ENCODE measurements around the gene SNTG2.

The SNTG2 gene

DNA sequence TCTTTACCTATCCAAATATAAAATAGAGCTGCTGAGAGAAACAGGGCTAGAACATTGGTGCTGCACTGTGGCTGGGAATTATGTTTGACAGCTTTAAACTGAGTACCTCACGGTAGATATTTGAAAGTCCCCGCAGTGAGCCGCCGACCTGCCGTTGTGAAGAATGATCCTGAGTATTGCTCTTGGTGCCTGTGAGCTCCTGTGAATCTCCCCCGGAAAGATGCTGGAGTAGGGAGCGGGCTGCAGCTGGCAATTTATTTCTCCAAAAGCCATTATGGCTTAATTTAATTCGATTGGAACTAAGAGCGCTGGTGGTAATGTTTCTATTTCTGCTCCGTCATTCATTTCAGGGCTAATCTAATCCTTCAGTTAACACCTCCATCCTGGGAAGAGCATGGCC is 333.2 kb downstream of the SNTG2 start:
- no peak for DNase-seq (ENCODE audit: low read depth, low spot score)
- TF ChIP-seq POLR2AphosphoS5 (IDR thresholded peaks at IDR 0.05; ENCODE audit: borderline replicate concordance, low read depth, low read length) (no peak), FOXP2 (optimal IDR thresholded peaks at IDR 0.05; ENCODE audit: control extremely low read depth, extremely low read length, insufficient read depth) (no peak), EZH2 (IDR thresholded peaks at IDR 0.05) (no peak)
- H3K4me3 ChIP-seq: no peak overlapping the region
- no peak overlapping the region for H3K27ac ChIP-seq
- H3K9ac ChIP-seq (ENCODE audit: insufficient read length): no peak overlapping the region
- H3K9me3 ChIP-seq (ENCODE audit: low read depth, low read length): no peaks in the 10 kb centered on the region
- no peaks in the 10 kb centered on the region for H3K36me3 ChIP-seq (ENCODE audit: insufficient read depth, low read length)

GRCh38 chr2:1286929-1287328 is 336.3 kb downstream of the SNTG2 start:
- DNase-seq (ENCODE audit: low read depth, low spot score): no peak

DNA sequence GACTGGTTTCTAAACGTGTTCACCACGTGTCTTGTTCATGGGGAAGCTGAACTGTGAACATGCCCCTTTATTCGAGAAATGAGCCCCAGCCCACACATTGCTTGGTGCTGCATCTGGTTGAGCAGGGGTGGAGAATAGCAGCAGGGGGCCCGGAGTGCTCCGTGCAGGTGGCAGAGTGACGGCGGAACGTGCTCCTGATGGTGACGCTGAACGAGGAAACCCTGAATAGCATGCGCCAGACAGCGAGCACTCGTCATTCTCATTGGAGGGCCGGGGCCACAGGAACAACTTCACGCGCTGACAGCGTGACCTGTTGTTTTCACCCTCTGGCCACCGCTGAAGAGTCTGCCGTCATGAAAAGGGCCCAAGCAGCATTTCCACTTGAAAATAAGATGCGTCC is 336.8 kb downstream of the SNTG2 start:
- no peak for TF ChIP-seq EZH2 (IDR thresholded peaks at IDR 0.05)
- TF ChIP-seq POLR2AphosphoS5 (IDR thresholded peaks at IDR 0.05; ENCODE audit: borderline replicate concordance, low read depth, low read length): no peak
- no peak overlapping the region for H3K27ac ChIP-seq
- DNase-seq (ENCODE audit: low read depth, low spot score): no peak
- no peak overlapping the region for H3K9ac ChIP-seq (ENCODE audit: insufficient read length)
- H3K4me3 ChIP-seq: no peak overlapping the region
- H3K36me3 ChIP-seq (ENCODE audit: insufficient read depth, low read length): no peaks in the 10 kb centered on the region
- H3K9me3 ChIP-seq (ENCODE audit: low read depth, low read length): no peaks in the 10 kb centered on the region

More at GRCh38 chr2:1286929-1287328, 336.3 kb downstream of the SNTG2 start:
- no peaks in the 10 kb centered on the region for H3K36me3 ChIP-seq (ENCODE audit: insufficient read depth, low read length)
- no peak overlapping the region for H3K9ac ChIP-seq (ENCODE audit: insufficient read length)
- TF ChIP-seq FOXP2 (optimal IDR thresholded peaks at IDR 0.05; ENCODE audit: control extremely low read depth, extremely low read length, insufficient read depth): no peak
- TF ChIP-seq EZH2 (IDR thresholded peaks at IDR 0.05): no peak
- TF ChIP-seq POLR2AphosphoS5 (IDR thresholded peaks at IDR 0.05; ENCODE audit: borderline replicate concordance, low read depth, low read length): no peak
- no peak overlapping the region for H3K4me3 ChIP-seq
- H3K27ac ChIP-seq: no peak overlapping the region
- H3K9me3 ChIP-seq (ENCODE audit: low read depth, low read length): no peaks in the 10 kb centered on the region

DNA sequence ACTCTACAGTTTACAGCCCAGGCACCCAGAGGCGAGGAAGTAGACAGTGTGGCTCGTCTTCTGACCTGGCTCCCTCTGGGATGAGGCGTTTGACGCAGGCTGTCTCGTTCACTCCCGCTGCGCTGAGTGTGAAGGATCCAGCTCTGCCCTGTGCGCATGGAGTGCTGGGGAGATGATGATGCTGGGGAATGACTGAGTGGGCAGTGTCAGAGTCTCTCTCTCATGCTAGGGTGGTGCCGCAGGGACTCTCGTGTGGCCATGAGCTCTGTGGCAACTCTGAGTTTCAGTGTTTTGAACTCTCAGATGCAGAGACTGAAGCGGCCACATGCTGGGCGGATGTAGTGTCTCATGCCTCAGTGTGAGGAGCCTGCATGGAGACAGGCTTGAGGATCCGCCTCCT is 344.3 kb downstream of the SNTG2 start:
- Histone ChIP-seq H3K36me3 (ENCODE audit: insufficient read depth, low read length) (no peaks in the 10 kb centered on the region), H3K4me3 (no peak overlapping the region), H3K27ac (no peak overlapping the region), H3K9me3 (ENCODE audit: low read depth, low read length) (no peaks in the 10 kb centered on the region), H3K9ac (ENCODE audit: insufficient read length) (no peak overlapping the region)
- TF ChIP-seq POLR2AphosphoS5 (IDR thresholded peaks at IDR 0.05; ENCODE audit: borderline replicate concordance, low read depth, low read length): no peak
- no peak for TF ChIP-seq EZH2 (IDR thresholded peaks at IDR 0.05)
- no peak for TF ChIP-seq FOXP2 (optimal IDR thresholded peaks at IDR 0.05; ENCODE audit: control extremely low read depth, extremely low read length, insufficient read depth)
- no peak for DNase-seq (ENCODE audit: low read depth, low spot score)

DNA sequence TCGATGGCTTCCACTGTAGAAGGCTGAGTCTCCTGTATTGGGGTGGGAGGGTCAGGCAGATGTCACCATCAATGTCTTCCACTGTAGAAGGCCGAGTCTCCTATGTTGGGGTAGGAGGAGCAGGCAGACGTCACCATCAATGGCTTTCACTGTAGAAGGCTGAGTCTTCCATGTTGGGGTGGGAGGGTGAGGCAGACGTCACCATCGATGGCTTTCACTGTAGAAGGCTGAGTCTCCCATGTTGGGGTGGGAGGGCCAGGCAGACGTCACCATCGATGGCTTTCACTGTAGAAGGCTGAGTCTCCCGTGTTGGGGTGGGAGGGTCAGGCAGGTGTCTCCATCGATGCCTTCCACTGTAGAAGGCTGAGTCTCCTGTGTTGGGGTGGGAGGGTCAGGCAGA is 345.1 kb downstream of the SNTG2 start:
- no peaks in the 10 kb centered on the region for H3K9me3 ChIP-seq (ENCODE audit: low read depth, low read length)
- TF ChIP-seq POLR2AphosphoS5 (IDR thresholded peaks at IDR 0.05; ENCODE audit: borderline replicate concordance, low read depth, low read length): no peak
- TF ChIP-seq EZH2 (IDR thresholded peaks at IDR 0.05): no peak
- TF ChIP-seq FOXP2 (optimal IDR thresholded peaks at IDR 0.05; ENCODE audit: control extremely low read depth, extremely low read length, insufficient read depth): no peak
- H3K36me3 ChIP-seq (ENCODE audit: insufficient read depth, low read length): no peaks in the 10 kb centered on the region
- no peak for DNase-seq (ENCODE audit: low read depth, low spot score)
- H3K4me3 ChIP-seq: no peak overlapping the region
- no peak overlapping the region for H3K9ac ChIP-seq (ENCODE audit: insufficient read length)
- H3K27ac ChIP-seq: no peak overlapping the region

GRCh38 chr2:1297372-1298159 is 346.9 kb downstream of the SNTG2 start:
- Histone ChIP-seq H3K36me3 (ENCODE audit: insufficient read depth, low read length) (no peaks in the 10 kb centered on the region), H3K27ac (no peak overlapping the region), H3K4me3 (no peak overlapping the region), H3K9me3 (ENCODE audit: low read depth, low read length) (no peaks in the 10 kb centered on the region), H3K9ac (ENCODE audit: insufficient read length) (no peak overlapping the region)
- no peak for DNase-seq (ENCODE audit: low read depth, low spot score)
- no peak for TF ChIP-seq FOXP2 (optimal IDR thresholded peaks at IDR 0.05; ENCODE audit: control extremely low read depth, extremely low read length, insufficient read depth)
- no peak for TF ChIP-seq POLR2AphosphoS5 (IDR thresholded peaks at IDR 0.05; ENCODE audit: borderline replicate concordance, low read depth, low read length)
- TF ChIP-seq EZH2 (IDR thresholded peaks at IDR 0.05): no peak

DNA sequence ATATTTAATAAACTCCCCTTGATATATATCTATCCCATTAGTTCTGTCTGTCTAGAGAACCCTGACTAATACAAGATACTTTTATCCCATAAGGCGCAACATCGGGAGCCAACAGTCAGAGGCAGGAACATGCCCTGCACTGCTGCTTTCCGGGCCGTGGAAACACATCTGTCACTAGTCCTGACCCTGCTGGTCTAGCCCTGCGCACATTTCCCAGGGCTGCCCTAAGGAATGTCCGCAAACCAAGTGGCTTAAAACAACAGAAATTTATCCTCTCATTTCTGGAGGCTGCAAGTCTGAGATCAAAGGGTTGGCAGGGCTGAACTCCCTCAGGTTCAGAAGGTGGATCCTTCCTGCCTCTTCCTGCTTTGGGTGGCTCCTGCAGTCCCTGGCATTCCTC is 348.4 kb downstream of the SNTG2 start:
- Histone ChIP-seq H3K27ac (no peak overlapping the region), H3K9me3 (ENCODE audit: low read depth, low read length) (no peaks in the 10 kb centered on the region), H3K36me3 (ENCODE audit: insufficient read depth, low read length) (no peaks in the 10 kb centered on the region), H3K9ac (ENCODE audit: insufficient read length) (no peak overlapping the region), H3K4me3 (no peak overlapping the region)
- TF ChIP-seq POLR2AphosphoS5 (IDR thresholded peaks at IDR 0.05; ENCODE audit: borderline replicate concordance, low read depth, low read length): no peak
- TF ChIP-seq FOXP2 (optimal IDR thresholded peaks at IDR 0.05; ENCODE audit: control extremely low read depth, extremely low read length, insufficient read depth): no peak
- no peak for TF ChIP-seq EZH2 (IDR thresholded peaks at IDR 0.05)
- DNase-seq (ENCODE audit: low read depth, low spot score): no peak

DNA sequence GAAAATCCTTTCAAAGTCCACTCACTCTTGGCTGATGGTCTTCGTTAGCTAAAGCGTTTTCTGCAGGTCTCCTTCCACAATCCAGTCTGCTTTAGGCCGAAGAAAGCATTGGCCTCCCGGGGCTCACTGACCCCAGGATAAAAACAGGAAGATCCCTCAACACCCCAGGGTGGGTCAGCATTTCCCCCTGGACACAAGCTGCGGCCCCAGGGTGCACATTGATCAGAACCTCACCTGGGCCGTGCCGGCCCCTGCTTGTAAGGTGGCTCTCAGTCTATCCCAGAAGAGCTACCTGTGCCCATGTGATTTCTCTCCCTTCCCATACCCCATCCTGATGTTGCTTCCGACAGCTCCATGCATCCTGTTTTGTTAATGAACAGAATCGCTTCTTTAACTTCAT is 349.6 kb downstream of the SNTG2 start:
- no peak overlapping the region for H3K4me3 ChIP-seq
- H3K27ac ChIP-seq: no peak overlapping the region
- no peak for DNase-seq (ENCODE audit: low read depth, low spot score)
- H3K9me3 ChIP-seq (ENCODE audit: low read depth, low read length): no peaks in the 10 kb centered on the region
- TF ChIP-seq EZH2 (IDR thresholded peaks at IDR 0.05): no peak
- no peak for TF ChIP-seq POLR2AphosphoS5 (IDR thresholded peaks at IDR 0.05; ENCODE audit: borderline replicate concordance, low read depth, low read length)
- TF ChIP-seq FOXP2 (optimal IDR thresholded peaks at IDR 0.05; ENCODE audit: control extremely low read depth, extremely low read length, insufficient read depth): no peak
- no peak overlapping the region for H3K9ac ChIP-seq (ENCODE audit: insufficient read length)
- H3K36me3 ChIP-seq (ENCODE audit: insufficient read depth, low read length): no peaks in the 10 kb centered on the region

GRCh38 chr2:1301056-1301455 is 350.4 kb downstream of the SNTG2 start:
- Histone ChIP-seq H3K9me3 (ENCODE audit: low read depth, low read length) (no peaks in the 10 kb centered on the region), H3K9ac (ENCODE audit: insufficient read length) (no peak overlapping the region), H3K27ac (no peak overlapping the region), H3K36me3 (ENCODE audit: insufficient read depth, low read length) (no peaks in the 10 kb centered on the region), H3K4me3 (no peak overlapping the region)
- no peak for TF ChIP-seq POLR2AphosphoS5 (IDR thresholded peaks at IDR 0.05; ENCODE audit: borderline replicate concordance, low read depth, low read length)
- TF ChIP-seq EZH2 (IDR thresholded peaks at IDR 0.05): no peak
- TF ChIP-seq FOXP2 (optimal IDR thresholded peaks at IDR 0.05; ENCODE audit: control extremely low read depth, extremely low read length, insufficient read depth): no peak
- no peak for DNase-seq (ENCODE audit: low read depth, low spot score)
